CD4-positive, alpha-beta T cell (primary cell): ENCODE results near the gene TANGO2. TPM values are rescaled to one million over a fixed set of nuclear protein-coding genes. Genes with fewer than 3 reads are reported as not detected.

Experiments used
- ATAC-seq: fragments of 200-7000 bp; cut with Tn5 transposase; one replicate; pipeline ENCODE4 v1.10.0; 2022; ENCODE audit warnings: mild to moderate bottlenecking; ENCODE audit not compliant: poor library complexity
- CTCF ChIA-PET: fragments of 350-600 bp; sonication (Branson Sonifier 250); formaldehyde crosslinking; loops from one replicate; lab custom pipeline; 2021; ENCODE audit warnings: antibody characterized with exemption, inconsistent platforms; lab: Charles Lee
- POLR2A ChIA-PET: fragments of 350-600 bp; sonication (Branson Sonifier 250); formaldehyde crosslinking; loops from one replicate; lab custom pipeline; 2021; ENCODE audit warnings: antibody characterized with exemption, inconsistent platforms; lab: Charles Lee
- DNase-seq, 14 experiments: peaks; one replicate each; pipeline ENCODE4 v3.0.0-alpha.2; 2013 to 2020; ENCODE audit warnings: mixed read lengths in 2 of 14
- H3K27ac ChIP-seq, 2 donors: one replicate each; pipeline versions ENCODE4 v1.5.1 to v1.7.0; 2013; ENCODE audit warnings: low read length in 2 of 2, low read depth in 1 of 2, mild to moderate bottlenecking in 1 of 2
- H3K27me3 ChIP-seq, 2 experiments: 1 replicate in 1 of 2; 2 replicates in 1 of 2; pipeline versions ENCODE4 v1.6.1 to v1.7.0; 2013; ENCODE audit warnings: low read length in 2 of 2, control low read depth in 1 of 2, mild to moderate bottlenecking in 1 of 2, moderate library complexity in 1 of 2; ENCODE audit not compliant: insufficient read depth in 2 of 2, control insufficient read depth in 1 of 2
- H3K36me3 ChIP-seq: one replicate; pipeline ENCODE4 v1.6.1; 2013; ENCODE audit warnings: low read length, control low read depth; ENCODE audit not compliant: insufficient read depth
- H3K4me1 ChIP-seq: one replicate; pipeline ENCODE4 v1.6.1; 2013; ENCODE audit warnings: low read length, control low read depth; ENCODE audit not compliant: insufficient read depth
- H3K4me3 ChIP-seq: one replicate; pipeline ENCODE4 v1.5.1; 2013; ENCODE audit warnings: mild to moderate bottlenecking, low read length, moderate library complexity
- H3K9me3 ChIP-seq, 2 experiments: 1 replicate in 1 of 2; 2 replicates in 1 of 2; pipeline versions ENCODE4 v1.6.1 to v1.7.0; 2013; ENCODE audit warnings: low read length in 2 of 2, mild to moderate bottlenecking in 2 of 2, control low read depth in 1 of 2, moderate library complexity in 1 of 2; ENCODE audit not compliant: control insufficient read depth in 1 of 2, insufficient read depth in 1 of 2
- H3K27ac Mint-ChIP-seq: one replicate; pipeline ENCODE4 v1.8.0; 2020; ENCODE audit warnings: mixed read lengths
- H3K27me3 Mint-ChIP-seq: one replicate; pipeline ENCODE4 v1.8.0; 2021; ENCODE audit warnings: mixed read lengths
- H3K36me3 Mint-ChIP-seq: one replicate; pipeline ENCODE4 v1.8.0; 2021; ENCODE audit warnings: low read depth, mixed read lengths
- H3K4me1 Mint-ChIP-seq: one replicate; pipeline ENCODE4 v1.8.0; 2021; ENCODE audit warnings: low read depth, mixed read lengths
- H3K4me3 Mint-ChIP-seq: one replicate; pipeline ENCODE4 v1.8.0; 2020; ENCODE audit warnings: mild to moderate bottlenecking, mixed read lengths
- H3K9me3 Mint-ChIP-seq: one replicate; pipeline ENCODE4 v1.8.0; 2020; ENCODE audit warnings: mixed read lengths
- intact Hi-C, 2 experiments: fragments of 100-400 bp; cut with DNase I in 1 of 2; cut with micrococcal nuclease in 1 of 2; formaldehyde crosslinking; loops; one replicate each; pipeline versions ENCODE4 v1.15.1 to v1.9.0; 2023 to 2025; cut with DNase I, micrococcal nuclease
- total RNA-seq, 174 experiments: library from RNA in 2 of 174; stranded (reverse) in 2 of 174; gene quantifications; one replicate each; pipeline ENCODE4 v1.2.3 and lab custom pipeline; 2021 to 2026
- TF ChIP-seq, protein P1 (sequence below): fragments of 200-600 bp; IDR thresholded peaks from one replicate; pipeline ENCODE4 v1.8.0; 2022; ENCODE audit warnings: antibody characterized with exemption, mild to moderate bottlenecking

TANGO2 gene
- total RNA-seq, 2 experiments from 2014 or later: 10.3 to 10.5 TPM

DNA sequence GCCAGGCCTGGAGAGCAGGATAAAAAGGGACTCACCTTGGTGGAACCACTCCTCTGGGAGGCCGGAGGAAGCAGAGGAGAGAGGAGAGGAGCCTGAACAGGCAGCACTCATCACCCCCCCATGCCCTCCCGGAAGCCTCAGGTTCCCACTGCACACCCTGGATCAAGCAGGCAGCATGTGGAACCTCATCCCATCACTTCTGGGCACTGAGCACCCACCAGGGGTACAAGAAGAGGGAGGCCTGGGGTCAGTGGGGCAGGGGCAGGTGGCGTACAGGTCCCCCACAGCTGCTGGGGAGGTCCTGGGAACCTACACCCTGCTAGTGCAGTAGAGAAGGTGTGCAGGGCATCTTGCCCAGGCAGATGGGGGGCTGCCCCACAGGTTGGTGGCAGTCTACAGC, 44.2 kb upstream of the TANGO2 start:
- Mint-ChIP-seq H3K4me1 (peaks cover 4% of the 10 kb centered on the region), H3K4me3 (no peak overlapping the region), H3K27ac (no peak overlapping the region), H3K27me3 (no peaks in the 10 kb centered on the region), H3K36me3 (no peaks in the 10 kb centered on the region), H3K9me3 (no peaks in the 10 kb centered on the region)
- Histone ChIP-seq H3K4me3 (no peak overlapping the region), H3K36me3 (no peaks in the 10 kb centered on the region), H3K27me3 (no peaks in the 10 kb centered on the region), H3K27ac (no peak overlapping the region), H3K9me3 (no peaks in the 10 kb centered on the region), H3K4me1 (peaks cover 2% of the 10 kb centered on the region)
- ATAC-seq (no peak), DNase-seq (no peak)
- ChIA-PET POLR2A (no interaction called here), CTCF (no interaction called here)
- TF ChIP-seq, protein P1, sequence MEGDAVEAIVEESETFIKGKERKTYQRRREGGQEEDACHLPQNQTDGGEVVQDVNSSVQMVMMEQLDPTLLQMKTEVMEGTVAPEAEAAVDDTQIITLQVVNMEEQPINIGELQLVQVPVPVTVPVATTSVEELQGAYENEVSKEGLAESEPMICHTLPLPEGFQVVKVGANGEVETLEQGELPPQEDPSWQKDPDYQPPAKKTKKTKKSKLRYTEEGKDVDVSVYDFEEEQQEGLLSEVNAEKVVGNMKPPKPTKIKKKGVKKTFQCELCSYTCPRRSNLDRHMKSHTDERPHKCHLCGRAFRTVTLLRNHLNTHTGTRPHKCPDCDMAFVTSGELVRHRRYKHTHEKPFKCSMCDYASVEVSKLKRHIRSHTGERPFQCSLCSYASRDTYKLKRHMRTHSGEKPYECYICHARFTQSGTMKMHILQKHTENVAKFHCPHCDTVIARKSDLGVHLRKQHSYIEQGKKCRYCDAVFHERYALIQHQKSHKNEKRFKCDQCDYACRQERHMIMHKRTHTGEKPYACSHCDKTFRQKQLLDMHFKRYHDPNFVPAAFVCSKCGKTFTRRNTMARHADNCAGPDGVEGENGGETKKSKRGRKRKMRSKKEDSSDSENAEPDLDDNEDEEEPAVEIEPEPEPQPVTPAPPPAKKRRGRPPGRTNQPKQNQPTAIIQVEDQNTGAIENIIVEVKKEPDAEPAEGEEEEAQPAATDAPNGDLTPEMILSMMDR: no peak
- intact Hi-C loops: no loop called here

DNA sequence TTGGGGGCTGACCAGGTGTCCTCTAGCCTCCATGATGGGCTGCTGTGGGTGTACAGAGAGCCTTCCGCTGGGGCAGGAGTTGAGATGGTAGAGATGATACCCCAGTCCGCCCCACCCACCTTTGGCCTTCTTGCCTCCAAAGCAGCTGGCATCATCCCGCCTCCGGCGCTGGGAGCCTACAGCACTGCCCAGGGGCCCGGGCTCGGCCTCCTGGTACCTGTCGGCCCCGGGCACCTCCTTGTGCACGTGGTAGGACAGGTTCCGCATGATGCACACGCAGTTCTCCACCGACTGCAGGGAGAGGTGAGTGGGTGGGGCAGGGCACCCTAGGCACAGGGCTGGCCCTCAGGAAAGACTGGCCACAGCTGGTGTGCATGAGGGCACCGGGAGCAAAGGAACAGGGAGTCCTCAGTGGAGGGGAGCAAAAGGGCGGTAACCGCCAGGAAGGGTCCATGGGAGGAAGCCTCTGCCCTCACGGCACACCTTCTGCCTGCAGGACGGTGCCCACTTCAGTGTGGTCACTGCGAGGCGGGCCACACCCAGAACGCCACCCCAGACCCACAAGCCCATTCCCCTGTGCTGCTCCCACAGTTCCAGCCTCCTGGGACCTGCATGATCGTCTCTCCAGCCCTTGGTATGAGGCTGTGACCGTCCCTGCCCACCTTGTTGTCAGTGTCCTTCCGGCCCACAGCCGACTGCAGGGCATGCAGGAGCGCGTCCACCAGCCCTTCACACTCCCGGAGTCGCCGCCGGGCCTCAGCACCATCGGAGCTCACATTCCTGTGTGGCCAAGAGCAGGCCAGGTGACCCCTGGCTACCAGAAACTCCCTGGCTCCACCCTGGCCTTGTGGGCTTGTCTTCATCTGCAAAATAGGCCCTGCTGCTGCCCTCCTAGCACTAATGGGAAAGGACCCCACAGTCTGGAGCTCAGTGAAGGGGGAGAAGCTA, 43.3 kb upstream of the TANGO2 start:
- TF ChIP-seq, protein P1: no peak
- peaks cover 4% of the 10 kb centered on the region for H3K4me1 Mint-ChIP-seq
- Histone ChIP-seq H3K36me3 (no peaks in the 10 kb centered on the region), H3K27me3 (no peaks in the 10 kb centered on the region), H3K4me1 (no peaks in the 10 kb centered on the region), H3K4me3 (no peak overlapping the region), H3K27ac (no peak overlapping the region), H3K9me3 (no peaks in the 10 kb centered on the region)
- no peaks in the 10 kb centered on the region for H3K27me3 Mint-ChIP-seq
- no peaks in the 10 kb centered on the region for H3K36me3 Mint-ChIP-seq
- ATAC-seq: no peak
- CTCF ChIA-PET: no interaction called here
- DNase-seq: no peak
- no peak overlapping the region for H3K27ac Mint-ChIP-seq
- no peaks in the 10 kb centered on the region for H3K9me3 Mint-ChIP-seq
- POLR2A ChIA-PET: no interaction called here
- intact Hi-C loops: no loop called here
- H3K4me3 Mint-ChIP-seq: no peak overlapping the region

DNA sequence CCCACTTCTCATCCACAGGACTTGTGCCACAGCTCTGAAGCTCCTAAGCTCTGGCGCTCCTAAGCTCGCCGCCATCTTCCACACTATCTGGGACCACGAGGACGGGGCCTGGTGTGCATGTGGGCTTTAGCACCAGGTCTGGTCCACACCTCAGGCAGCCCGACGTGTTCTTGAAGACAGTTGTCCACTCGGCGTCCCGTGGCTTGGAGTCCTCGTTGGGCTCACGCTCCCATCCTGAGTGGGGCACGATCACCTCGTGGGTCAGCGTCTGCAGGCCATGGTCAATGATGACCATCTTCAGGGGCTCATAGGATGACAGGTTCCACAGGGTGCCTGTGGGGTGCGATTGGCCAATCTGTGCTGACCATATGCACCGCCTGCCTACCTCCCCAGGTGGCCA, 42.2 kb upstream of the TANGO2 start:
- no peaks in the 10 kb centered on the region for H3K27me3 Mint-ChIP-seq

More for the DNA sequence above, 42.2 kb upstream of the TANGO2 start:
- no peaks in the 10 kb centered on the region for H3K36me3 Mint-ChIP-seq
- Histone ChIP-seq H3K36me3 (no peaks in the 10 kb centered on the region), H3K27me3 (no peaks in the 10 kb centered on the region), H3K9me3 (no peaks in the 10 kb centered on the region), H3K4me1 (no peaks in the 10 kb centered on the region), H3K4me3 (no peak overlapping the region), H3K27ac (no peak overlapping the region)
- no peaks in the 10 kb centered on the region for H3K9me3 Mint-ChIP-seq
- H3K4me3 Mint-ChIP-seq: no peak overlapping the region
- intact Hi-C loops: no loop called here
- POLR2A ChIA-PET: no interaction called here
- no peak for ATAC-seq
- TF ChIP-seq, protein P1: no peak
- CTCF ChIA-PET: no interaction called here
- H3K27ac Mint-ChIP-seq: no peak overlapping the region
- H3K4me1 Mint-ChIP-seq: peaks cover 4% of the 10 kb centered on the region
- DNase-seq: no peak
